Stimulated activated CD4-positive, alpha-beta T cell treated with anti-CD3 and anti-CD28 coated beads, Interleukin-4, amount 100 ng/mL, for 1 hour (primary cell): Measurements from ENCODE around the gene UGT1A7.
"Not testable (repeated sequence)": the region's sequence is repeated elsewhere in the genome, so short reads cannot be mapped to it uniquely, and the experiment has no call there.

Source experiments
- DNase-seq: peaks from one replicate; pipeline ENCODE4 v3.0.0-alpha.2; 2020

The UGT1A7 gene

GRCh38 chr2:233684640-233685039 lies 2.9 kb downstream of the UGT1A7 start:
- no peak for DNase-seq

GRCh38 chr2:233686928-233687327 lies 5.2 kb downstream of the UGT1A7 start:
- no peak for DNase-seq

- no peak for DNase-seq
Observed at GRCh38 chr2:233688341-233688740, 6.6 kb downstream of the UGT1A7 start.

- DNase-seq = no peak
Observed at GRCh38 chr2:233689031-233689430, 7.3 kb downstream of the UGT1A7 start.

GRCh38 chr2:233689501-233689900 lies 7.8 kb downstream of the UGT1A7 start:
- DNase-seq = no peak

- DNase-seq = no peak
Observed at GRCh38 chr2:233690444-233690843, 8.7 kb downstream of the UGT1A7 start.

- DNase-seq = no peak
Observed at GRCh38 chr2:233691443-233692433, 10.0 kb downstream of the UGT1A7 start.

GRCh38 chr2:233692648-233693047 lies 10.9 kb downstream of the UGT1A7 start, which contains the start of gene UGT1A6:
Gene UGT1A6, plus strand, starts transcription at chr2:233692890. Its CDS starts 115 bp downstream, at chr2:233693005.
- no peak for DNase-seq

- no peak for DNase-seq
Observed at GRCh38 chr2:233693963-233694362, 12.3 kb downstream of the UGT1A7 start.

- DNase-seq = no peak
Observed at GRCh38 chr2:233698740-233699139, 17.0 kb downstream of the UGT1A7 start.

GRCh38 chr2:233699424-233700027 lies 17.8 kb downstream of the UGT1A7 start:
- no peak for DNase-seq

GRCh38 chr2:233700028-233700635 lies 18.4 kb downstream of the UGT1A7 start:
- DNase-seq = no peak

- DNase-seq = not testable (repeated sequence)
Observed at GRCh38 chr2:233700842-233701241, 19.1 kb downstream of the UGT1A7 start.

- DNase-seq = no peak
Observed at GRCh38 chr2:233702238-233702637, 20.5 kb downstream of the UGT1A7 start.

GRCh38 chr2:233705911-233706506 lies 24.3 kb downstream of the UGT1A7 start:
- DNase-seq = no peak

- no peak for DNase-seq
Observed at GRCh38 chr2:233706720-233707119, 25.0 kb downstream of the UGT1A7 start.

- no peak for DNase-seq
Observed at GRCh38 chr2:233707940-233708644, 26.4 kb downstream of the UGT1A7 start.

- DNase-seq = no peak
Observed at GRCh38 chr2:233708942-233709341, 27.2 kb downstream of the UGT1A7 start.

GRCh38 chr2:233711312-233712008 lies 29.8 kb downstream of the UGT1A7 start:
- DNase-seq = peak; percentile 69

GRCh38 chr2:233712611-233713261 lies 31.0 kb downstream of the UGT1A7 start, which contains the start of gene UGT1A5:
Gene UGT1A5, plus strand, starts transcription at chr2:233712907. Its CDS starts 85 bp downstream, at chr2:233712992.
- no peak for DNase-seq

- DNase-seq = no peak
Observed at GRCh38 chr2:233713262-233713615, 31.5 kb downstream of the UGT1A7 start.
